Epithelial cell of esophagus (primary cell): Measurements from ENCODE around the gene RABGGTA.

ENCODE experiments used
- DNase-seq: peaks from one replicate; pipeline ENCODE4 v3.0.0; 2010; ENCODE audit warnings: low read depth
- H3K4me3 ChIP-seq: 2 replicates; pipeline ENCODE4 v1.5.1; 2011; ENCODE audit warnings: mild to moderate bottlenecking, low read length, control low read depth
- TF ChIP-seq, protein P1 (sequence below): IDR thresholded peaks from 2 replicates; pipeline ENCODE4 v1.5.1; 2011; ENCODE audit warnings: low read depth, mild to moderate bottlenecking, low read length, control low read depth, inconsistent platforms; ENCODE audit not compliant: insufficient read depth; ENCODE audit errors: missing control alignments

Gene RABGGTA

DNA sequence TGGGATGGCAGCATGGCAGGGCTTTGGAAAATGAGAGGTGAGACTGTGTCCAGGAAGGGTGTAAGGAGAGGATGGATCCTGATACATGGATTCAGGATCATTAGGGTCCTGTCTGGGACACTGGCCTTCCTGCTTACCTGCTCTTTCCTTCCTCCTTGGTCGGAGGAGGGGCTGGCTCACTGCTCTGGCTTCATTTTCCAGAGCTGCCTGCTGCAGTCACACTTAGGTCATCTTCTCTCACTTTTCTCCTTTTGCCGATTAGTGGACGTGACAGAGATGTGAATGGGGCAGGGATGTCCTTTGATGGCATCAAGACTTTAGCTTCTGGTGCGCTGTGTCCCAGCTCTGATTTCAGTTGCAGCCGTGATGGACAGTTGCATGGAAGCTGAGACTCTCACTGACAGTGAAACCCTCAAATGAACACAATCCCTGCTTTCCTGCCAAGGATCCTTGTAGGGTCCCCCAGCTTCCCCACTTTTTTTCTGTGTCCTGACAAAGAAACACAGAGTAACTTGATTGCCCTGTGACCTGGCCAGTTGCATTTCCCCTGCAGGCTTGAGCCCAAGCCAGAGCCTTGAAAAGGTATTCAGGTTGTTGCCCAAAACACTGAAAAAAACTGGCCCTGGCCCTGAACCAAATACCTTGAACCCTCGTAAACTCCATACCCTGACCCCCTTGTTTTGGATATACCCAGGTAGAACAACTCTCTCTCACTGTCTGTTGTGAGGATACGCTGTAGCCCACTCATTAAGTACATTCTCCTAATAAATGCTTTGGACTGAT, 37.1 kb upstream of the RABGGTA start:
- H3K4me3 ChIP-seq = no peak overlapping the region
- no peak for DNase-seq
- TF ChIP-seq, protein P1, sequence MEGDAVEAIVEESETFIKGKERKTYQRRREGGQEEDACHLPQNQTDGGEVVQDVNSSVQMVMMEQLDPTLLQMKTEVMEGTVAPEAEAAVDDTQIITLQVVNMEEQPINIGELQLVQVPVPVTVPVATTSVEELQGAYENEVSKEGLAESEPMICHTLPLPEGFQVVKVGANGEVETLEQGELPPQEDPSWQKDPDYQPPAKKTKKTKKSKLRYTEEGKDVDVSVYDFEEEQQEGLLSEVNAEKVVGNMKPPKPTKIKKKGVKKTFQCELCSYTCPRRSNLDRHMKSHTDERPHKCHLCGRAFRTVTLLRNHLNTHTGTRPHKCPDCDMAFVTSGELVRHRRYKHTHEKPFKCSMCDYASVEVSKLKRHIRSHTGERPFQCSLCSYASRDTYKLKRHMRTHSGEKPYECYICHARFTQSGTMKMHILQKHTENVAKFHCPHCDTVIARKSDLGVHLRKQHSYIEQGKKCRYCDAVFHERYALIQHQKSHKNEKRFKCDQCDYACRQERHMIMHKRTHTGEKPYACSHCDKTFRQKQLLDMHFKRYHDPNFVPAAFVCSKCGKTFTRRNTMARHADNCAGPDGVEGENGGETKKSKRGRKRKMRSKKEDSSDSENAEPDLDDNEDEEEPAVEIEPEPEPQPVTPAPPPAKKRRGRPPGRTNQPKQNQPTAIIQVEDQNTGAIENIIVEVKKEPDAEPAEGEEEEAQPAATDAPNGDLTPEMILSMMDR = no peak

DNA sequence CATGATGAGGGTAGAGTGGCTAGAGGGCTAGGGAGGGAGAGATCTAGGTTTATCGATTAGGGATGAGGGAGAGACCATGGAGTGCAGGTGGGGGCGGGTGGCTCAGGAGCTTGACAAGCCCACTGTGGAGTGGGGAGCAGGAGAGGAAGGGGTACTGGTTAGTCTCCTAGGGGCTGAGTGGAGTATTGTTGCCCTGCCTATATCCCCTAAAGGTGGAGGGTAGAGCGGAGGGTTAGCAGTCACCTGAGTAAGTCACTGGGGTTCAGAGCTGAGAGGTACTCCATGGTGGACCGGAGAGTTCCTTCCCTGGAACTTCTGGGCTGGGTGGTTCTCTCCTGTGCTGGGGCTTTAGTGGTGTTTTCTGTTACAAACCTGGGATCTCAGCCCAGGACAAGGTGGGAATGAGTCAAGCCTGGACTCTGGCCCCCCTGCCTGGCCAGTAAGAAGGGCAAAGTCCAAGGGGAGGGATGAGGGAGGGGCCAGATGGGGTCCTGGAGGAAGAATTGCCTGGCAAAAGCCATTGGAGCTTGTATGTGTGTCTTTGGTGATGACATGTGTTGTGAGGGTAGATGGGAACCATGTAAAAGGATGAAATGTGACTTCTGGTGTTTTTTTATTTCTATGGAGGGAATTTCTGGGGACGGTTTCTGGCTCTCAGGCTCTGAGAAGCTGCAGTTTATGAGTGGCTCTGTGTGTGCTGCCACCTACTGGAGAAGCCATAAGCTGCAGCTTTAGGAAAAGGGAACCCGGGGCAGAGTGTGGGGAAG, 36.4 kb upstream of the RABGGTA start, which contains the start of gene CIDEB:
Gene CIDEB (minus strand): TSS at position 403 of the 767 bp plus-strand sequence. CDS start 119 bp downstream, at position 284.
- peak; percentile 59 for DNase-seq
- H3K4me3 ChIP-seq = no peak within 1 kb of the TSS
- TF ChIP-seq, protein P1 = peak; percentile 98

DNA sequence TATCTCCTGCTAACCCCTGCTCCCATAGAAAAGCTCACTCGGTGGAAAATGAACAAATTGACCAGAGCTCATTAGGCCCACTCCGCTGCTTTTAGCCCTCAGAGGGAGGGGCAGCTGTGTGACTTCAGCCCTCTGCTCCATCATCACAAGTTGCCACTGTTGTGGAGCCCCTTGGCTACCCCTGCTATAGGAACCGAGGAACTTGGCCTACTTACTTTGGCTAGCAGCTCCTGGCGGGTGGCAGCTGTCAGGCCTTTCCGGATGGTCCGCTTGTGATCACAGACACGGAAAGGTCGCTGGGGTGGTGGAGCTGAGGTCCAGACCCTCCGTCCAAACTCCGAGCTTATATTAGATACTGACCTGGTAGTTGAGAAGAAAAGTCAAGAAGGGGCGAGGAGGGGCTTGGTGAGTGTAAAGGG, 35.8 kb upstream of the RABGGTA start:
- TF ChIP-seq, protein P1 = no peak
- H3K4me3 ChIP-seq = no peak overlapping the region
- no peak for DNase-seq

DNA sequence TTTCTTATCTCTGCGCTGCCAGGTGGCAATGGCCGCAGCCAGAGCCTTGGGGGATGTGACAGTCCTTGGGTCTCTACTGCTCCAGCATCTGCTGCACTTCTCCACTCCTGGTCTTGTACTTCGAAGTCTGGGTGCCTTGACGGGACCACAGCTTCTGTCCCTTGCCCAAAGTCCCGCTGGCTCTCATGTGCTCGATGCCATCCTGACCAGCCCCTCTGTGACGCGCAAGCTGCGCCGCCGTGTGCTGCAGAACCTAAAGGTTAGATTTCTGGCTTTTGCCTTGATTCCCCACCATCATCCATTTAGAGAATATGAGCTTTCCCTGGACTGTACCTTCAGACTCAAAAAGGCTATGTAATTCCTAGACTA, 32.6 kb upstream of the RABGGTA start:
- DNase-seq = no peak
- no peak overlapping the region for H3K4me3 ChIP-seq
- TF ChIP-seq, protein P1 = no peak

DNA sequence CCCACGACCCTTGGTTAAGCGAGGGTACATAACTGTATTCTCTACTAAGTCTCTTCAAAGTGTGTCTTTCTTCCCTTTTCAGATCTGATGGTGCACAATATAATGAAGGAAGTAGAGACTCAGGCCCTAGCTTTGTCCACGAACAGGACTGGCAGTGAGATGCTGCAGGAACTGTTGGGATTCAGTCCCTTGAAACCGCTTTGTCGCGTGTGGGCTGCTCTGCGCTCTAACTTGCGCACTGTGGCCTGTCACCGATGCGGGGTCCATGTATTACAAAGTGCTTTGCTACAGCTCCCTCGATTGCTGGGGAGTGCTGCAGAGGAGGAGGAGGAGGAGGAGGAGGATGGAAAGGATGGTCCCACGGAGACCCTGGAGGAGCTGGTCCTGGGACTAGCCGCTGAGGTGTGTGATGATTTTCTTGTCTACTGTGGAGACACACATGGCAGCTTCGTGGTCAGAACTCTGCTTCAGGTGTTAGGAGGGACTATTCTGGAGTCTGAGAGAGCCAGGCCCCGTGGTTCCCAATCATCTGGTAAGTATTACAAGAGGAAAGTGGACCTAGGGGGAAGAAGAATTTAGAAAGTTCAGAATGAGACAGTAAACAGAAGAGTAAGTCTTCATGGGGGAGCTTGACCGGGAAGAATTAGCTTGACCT, 29.1 kb upstream of the RABGGTA start:
- peak overlapping the region; percentile 79 for H3K4me3 ChIP-seq
- TF ChIP-seq, protein P1 = no peak
- DNase-seq = no peak

DNA sequence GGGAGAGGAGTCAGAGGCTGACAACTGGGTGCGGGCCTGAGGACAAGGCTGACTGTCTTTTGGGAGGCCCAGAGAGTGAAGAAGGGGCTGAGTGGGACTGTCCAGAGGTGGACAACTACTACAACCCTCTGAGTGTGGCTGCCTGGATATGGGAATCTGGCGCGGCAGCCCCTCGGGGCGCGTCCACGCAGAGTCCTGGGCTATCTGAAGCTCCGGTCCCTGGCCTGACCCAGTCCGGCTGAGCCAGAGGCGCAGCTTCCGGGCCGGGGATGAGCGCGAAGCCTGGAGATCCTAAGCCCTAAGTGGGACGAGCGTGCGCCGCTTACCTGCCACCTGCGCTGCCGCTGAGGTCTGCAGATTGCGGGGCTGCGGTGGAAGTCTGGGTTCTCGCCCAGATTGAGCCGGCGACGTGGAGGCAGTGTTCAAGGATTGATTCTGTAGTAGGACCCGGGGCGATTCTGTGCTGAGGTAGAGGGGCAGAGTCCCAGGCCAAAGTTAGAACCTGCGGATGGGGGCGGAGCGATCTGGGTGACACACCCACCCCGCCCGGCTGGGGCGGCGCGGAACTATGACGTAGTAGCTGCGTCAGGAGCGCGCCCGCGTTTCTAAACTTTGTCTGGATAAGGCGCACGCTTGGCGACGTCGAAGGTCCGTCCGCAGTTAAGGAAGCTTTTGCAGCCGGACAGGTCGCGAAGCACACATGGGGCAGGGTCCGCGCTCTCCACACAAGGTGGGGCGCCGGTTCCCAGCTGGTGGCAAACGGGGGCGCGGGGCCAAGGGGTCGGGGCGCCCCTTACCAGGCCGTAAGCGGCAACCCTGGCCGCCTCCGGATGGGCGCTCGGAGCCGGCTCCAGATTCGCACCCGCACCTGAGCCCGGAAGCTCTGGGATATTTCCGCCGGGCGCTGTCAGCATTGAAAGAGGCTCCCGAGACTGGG, 28.1 kb upstream of the RABGGTA start, which contains the start of the genes DHRS1 and NOP9:
Gene DHRS1 (minus strand): TSS at position 526 of the 937 bp plus-strand sequence. CDS start 674 bp downstream, outside the sequence.
Gene NOP9 (plus strand): TSS at position 596 of the 937 bp plus-strand sequence. CDS start 105 bp downstream, at position 701.
- H3K4me3 ChIP-seq = peak within 1 kb of the TSS; percentile 79
- TF ChIP-seq, protein P1 = no peak
- peak; percentile 95 for DNase-seq
